Kasumi-1 (cell line): ENCODE data around the gene BAX.
A peak's percentile ranks its signal among the peaks of the same experiment; 100 is the strongest.
"Not testable (repeated sequence)": the region's sequence is repeated elsewhere in the genome, so short reads cannot be mapped to it uniquely, and the experiment has no call there.

Experiments
- DNase-seq, 2 experiments: peaks; one replicate each; lab custom pipeline; 2025; lab: John Stamatoyannopoulos, UW

BAX gene

DNA sequence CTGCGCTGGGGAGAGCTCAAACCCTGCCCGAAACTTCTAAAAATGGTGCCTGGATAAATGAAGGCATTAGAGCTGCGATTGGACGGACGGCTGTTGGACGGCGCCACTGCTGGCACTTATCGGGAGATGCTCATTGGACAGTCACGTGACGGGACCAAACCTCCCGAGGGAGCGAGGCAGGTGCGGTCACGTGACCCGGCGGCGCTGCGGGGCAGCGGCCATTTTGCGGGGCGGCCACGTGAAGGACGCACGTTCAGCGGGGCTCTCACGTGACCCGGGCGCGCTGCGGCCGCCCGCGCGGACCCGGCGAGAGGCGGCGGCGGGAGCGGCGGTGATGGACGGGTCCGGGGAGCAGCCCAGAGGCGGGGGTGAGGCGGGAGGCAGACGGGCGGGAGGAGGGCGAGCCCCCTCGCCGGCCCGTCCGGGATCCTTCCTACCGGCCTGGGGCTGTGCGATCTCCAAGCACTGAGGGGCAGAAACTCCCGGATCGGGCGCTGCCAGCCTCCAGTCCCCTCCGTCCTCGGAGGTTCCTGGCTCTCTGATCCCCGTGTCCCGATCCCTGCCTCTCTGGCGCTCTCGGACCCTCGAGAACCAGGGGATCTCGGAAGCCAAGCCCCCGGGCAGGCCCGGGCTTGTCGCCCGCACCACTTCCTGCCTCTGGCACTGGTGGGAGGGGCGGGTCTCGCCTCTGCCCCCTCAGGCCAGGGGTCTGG lies at the start of gene BAX:
TSS of gene BAX (plus strand) at position 281 of the 713 bp plus-strand sequence. CDS start at position 335, 54 bp downstream.
- peak; percentile 89 to 90 for DNase-seq

DNA sequence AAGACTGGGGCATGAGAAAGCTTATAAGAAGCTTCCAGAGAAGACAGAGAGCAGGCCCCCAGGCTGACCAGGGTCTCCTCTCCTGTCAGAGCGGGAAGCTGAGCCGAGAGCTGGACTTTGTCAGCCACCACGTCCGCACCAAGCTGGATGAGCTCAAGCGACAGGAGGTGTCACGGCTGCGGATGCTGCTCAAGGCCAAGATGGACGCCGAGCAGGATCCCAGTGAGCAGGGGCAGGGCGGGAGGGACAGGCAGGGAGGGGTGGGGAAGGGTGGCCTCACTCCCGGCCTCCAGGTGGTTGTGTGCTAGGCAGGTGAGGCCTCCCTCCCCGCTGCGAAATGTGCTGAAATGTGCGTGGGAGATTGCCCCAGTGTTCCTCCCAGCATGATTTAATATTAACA lies 49.0 kb upstream of the BAX start:
- DNase-seq: no peak

DNA sequence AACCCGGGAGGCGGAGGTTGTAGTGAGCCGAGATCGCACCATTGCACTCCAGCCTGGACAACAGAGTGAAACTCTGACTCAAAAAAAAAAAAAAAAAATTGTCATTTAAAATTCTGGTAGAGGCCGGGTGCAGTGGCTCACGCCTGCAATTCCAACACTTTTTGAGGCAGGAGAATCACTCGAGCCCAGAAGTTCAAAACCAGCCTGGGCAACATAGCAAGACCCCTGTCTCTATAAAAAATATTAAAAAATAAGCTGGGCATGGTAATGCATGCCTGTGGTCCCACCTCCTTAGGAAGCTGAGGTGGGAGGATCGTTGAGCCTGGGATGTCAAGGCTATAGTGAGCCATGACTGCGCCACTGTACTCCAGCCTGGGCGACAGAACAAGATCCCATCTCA lies 48.4 kb upstream of the BAX start:
- DNase-seq: no peak

DNA sequence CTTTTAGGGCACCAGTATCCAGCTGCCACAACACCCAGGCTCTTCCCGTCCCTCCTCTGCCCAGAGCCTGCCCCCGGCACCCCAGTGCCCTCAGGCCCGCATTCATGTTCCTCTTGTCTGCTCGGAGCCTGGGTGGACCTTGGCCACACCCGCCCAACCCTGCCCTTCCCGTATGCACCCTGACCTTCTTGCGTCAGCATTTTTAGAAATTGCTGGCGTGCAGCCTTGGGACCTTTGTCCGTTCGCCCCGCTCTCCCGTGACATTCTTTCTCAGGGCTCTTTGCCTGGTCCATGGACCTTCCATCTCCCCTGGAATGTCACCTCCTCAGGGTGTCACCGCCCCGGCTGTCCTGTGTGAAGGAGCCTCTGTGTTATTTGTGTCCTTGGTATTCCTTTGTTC lies 47.0 kb upstream of the BAX start:
- DNase-seq: no peak

DNA sequence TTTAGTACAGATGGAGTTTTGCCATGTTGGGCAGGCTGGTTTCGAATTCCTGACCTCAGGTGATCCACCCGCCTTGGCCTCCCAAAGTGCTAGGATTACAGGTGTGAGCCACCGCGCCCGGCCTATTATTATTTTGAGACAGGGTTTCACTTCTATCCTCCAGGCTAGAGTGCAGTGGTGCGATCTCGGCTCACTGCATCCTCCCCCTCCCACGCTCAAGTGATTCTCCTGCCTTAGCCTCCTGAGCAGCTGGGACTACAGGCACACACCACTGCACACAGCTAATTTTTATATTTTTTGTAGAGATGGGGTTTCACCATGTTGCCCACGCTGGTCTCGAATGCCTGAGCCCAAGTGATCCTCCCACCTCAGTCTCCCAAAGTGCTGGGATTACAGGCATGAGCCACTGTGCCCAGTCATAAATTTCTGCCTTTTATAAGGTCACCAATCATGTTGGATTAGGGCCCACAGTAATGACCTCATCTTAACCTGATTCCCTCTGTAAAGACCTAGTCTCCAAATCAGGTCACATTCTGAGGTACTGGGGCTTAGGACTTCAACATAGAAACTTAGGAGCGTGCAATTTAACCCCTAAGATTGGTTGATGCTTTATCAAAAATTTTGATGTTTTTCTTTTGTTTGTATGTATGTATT lies 45.1 kb upstream of the BAX start:
- not testable (repeated sequence) for DNase-seq

GRCh38 chr19:48910803-48911202 lies 43.9 kb upstream of the BAX start:
- no peak for DNase-seq

DNA sequence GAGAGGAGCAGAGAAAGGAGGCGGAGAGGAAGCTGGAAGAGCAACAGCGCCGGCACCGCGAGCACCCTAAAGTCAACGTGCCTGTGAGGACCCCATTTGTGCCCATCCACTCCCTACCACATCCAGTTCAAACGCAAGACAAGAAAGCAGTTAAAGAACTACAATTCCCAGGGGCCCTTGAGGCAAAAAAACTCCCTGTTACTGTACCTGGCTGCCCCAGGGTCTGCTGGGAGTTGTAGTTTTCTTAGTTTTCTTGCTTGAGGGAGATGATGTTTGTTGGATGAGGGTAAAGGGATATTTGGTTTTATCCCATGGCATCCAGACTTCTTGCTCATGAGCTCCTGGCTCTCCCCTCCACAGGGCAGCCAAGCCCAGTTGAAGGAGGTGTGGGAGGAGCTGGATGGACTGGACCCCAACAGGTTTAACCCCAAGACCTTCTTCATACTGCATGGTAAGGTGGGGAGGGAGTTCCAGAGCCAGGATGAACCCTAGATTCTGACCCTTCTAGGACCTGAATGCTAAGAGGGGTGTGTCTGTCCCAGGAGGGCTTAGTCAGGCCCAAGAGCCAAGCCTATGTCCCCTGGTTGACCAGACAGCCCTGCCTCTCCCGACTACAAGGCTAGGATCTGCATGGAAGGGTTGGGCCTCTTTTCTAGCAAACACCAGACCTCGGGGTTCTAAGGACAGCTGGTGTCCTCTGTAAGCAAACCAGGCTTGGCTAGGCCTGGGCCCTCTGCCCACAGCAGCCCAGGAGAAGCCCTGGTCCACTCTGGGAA lies 41.4 kb upstream of the BAX start:
- DNase-seq: peak; percentile 22 to 25

- no peak for DNase-seq
Measured at GRCh38 chr19:48914181-48914580, 40.5 kb upstream of the BAX start.

GRCh38 chr19:48915757-48916156 lies 38.9 kb upstream of the BAX start:
- no peak for DNase-seq

DNA sequence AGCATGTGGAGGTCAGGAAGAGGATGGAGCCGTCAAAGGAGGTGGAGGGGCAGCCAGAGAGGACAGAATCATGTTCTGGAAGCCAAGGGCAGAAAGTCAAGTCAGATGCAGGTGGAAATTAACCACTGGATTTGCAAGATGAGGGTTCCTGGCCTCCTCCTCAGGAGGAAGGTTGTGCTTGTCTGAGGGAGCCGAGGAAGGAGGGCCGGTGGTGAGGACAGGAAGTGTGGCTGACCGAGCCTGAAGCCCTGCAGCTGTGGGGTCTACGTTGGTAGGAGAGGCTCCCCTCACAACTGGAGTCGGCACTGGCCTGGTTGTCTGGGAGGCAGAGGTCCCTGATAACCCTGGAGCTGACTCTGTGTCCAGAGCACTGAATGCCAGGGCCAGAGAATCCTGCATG lies 36.6 kb upstream of the BAX start:
- DNase-seq: no peak

DNA sequence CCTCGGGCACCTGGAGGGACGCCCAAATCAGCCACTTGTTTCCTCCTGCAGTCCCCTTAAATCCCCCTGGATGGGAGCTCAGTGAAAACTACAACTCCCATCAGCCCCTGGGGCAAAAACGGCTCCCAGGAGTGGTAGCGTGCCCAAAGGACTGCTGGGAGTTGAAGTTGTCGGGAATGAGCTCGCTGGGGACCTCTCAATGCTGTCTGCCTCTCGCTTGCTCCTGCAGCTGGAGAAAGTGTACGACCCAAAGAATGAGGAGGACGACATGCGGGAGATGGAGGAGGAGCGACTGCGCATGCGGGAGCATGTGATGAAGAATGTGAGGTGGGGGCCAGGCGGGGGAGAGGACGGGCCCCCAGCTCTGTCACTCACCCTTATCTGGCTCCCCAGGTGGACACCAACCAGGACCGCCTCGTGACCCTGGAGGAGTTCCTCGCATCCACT lies 35.9 kb upstream of the BAX start:
- peak; percentile 36 to 37 for DNase-seq

DNA sequence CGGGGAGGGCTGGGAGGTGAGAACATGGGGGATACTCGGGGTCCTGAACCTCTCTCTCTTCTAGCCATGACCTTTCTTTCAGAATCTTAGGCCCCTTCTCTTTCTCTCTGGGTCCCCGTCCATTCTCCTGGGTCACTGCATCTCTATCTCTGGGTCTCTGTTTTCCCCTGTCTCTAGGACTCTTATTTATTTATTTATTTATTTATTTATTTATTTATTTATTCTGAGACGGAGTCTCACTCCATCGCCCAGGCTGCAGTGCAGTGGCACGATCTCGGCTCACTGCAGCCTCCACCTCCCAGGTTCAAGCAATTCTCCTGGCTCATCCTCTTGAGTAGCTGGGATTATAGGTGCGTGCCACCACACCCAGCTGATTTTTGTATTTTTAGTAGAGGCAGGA lies 35.4 kb upstream of the BAX start:
- DNase-seq: not testable (repeated sequence)

GRCh38 chr19:48920949-48921348 lies 33.7 kb upstream of the BAX start:
- DNase-seq: no peak

DNA sequence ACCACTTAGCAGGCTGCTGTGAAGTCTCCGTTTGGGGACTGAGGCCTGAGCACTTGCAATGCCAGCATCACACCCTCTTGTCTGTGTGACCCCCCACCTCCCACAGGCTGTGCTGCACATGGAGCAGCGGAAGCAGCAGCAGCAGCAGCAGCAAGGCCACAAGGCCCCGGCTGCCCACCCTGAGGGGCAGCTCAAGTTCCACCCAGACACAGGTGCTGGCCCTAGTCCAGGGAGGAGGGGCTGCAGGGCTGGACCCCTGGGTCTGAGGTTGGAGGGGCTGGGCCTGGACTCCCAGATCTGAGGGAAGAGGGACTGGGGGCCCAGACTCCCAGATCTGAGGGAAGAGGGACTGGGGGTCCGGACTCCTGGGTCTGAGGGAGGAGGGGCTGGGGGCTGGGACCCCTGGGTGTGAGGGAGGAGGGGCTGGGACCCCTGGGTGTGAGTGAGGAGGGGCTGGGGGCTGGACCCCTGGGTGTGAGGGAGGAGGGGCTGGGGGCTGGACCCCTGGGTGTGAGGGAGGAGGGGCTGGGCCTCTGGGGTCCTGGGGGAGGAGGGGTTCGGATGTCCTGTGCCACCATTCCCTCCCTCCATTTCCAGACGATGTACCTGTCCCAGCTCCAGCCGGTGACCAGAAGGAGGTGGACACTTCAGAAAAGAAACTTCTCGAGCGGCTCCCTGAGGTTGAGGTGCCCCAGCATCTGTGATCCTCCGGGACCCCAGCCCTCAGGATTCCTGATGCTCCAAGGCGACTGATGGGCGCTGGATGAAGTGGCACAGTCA lies 32.8 kb upstream of the BAX start:
- no peak for DNase-seq

DNA sequence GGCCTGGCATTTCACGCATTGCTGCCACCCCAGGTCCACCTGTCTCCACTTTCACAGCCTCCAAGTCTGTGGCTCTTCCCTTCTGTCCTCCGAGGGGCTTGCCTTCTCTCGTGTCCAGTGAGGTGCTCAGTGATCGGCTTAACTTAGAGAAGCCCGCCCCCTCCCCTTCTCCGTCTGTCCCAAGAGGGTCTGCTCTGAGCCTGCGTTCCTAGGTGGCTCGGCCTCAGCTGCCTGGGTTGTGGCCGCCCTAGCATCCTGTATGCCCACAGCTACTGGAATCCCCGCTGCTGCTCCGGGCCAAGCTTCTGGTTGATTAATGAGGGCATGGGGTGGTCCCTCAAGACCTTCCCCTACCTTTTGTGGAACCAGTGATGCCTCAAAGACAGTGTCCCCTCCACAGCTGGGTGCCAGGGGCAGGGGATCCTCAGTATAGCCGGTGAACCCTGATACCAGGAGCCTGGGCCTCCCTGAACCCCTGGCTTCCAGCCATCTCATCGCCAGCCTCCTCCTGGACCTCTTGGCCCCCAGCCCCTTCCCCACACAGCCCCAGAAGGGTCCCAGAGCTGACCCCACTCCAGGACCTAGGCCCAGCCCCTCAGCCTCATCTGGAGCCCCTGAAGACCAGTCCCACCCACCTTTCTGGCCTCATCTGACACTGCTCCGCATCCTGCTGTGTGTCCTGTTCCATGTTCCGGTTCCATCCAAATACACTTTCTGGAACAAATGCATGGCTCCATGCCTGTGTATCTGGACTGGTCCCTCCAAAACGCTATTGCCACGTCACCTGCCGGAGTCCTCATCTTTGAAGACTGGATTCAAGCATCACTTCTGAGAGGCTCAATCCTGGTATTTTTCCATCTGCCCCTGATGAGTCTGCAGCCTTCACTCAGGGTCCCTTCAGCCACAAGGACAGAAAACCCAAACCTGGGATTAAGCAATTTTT lies 31.9 kb upstream of the BAX start:
- no peak for DNase-seq

- DNase-seq: no peak
Measured at GRCh38 chr19:48925240-48925843, 29.3 kb upstream of the BAX start.

- DNase-seq: not testable (repeated sequence)
Measured at GRCh38 chr19:48925890-48926289, 28.8 kb upstream of the BAX start.

DNA sequence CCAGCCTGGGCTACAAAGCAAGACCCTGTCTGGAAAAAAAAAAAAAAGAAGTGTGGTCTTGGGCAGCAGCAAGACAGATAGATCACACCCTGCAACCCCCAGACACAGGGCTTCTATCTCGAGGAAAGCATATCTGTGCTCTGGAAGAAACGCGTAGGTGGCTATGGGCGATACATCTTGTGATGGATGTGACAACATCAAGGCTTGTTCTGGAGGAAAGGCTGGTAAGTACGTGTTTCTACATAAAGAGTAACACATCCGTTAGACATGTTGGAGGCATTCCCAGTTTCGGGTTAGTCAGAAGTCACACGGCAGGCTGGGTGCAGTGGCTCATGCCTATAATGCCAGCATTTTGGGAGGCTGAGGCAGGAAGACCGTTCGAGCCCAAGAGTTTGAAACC lies 27.8 kb upstream of the BAX start:
- DNase-seq: peak; percentile 45 to 47

DNA sequence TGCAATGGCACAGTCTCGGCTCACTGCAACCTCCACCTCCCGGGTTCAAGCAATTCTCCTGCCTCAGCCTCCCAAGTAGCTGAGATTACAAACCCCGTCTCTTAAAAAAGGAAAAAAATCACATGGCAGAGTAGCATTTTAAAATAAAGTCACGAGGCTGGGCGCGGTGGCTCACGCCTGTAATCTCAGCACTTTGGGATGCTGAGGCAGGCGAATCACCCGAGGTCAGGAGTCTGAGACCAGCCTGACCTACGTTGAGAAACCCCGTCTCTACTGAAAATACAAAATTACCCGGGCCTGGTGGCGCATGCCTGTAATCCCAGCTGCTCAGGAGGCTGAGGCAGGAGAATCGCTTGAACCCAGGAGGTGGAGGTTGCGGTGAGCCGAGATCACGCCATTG lies 27.0 kb upstream of the BAX start:
- DNase-seq: not testable (repeated sequence)
